GM12878 (cell line): ENCODE data around the gene AP2B1. TPM values are rescaled to one million over a fixed set of nuclear protein-coding genes. Genes with fewer than 3 reads are reported as not detected.

Experiments used
- ATAC-seq: fragments of 200-7000 bp; cut with Tn5 transposase; 3 replicates; pipeline ENCODE4 v1.9.1; 2020; ENCODE audit warnings: mild to moderate bottlenecking, moderate library complexity
- BruUV-seq: library from RNA; stranded (reverse); fragments of 400-500 nt; replicated peaks from 2 replicates; lab custom pipeline; 2021; lab: Mats Ljungman, UMichigan
- CTCF ChIA-PET: fragments of 300-600 bp; sonication (Branson Sonifier 250); formaldehyde crosslinking; extraction: SDS; loops from one replicate; lab custom pipeline; 2021; ENCODE audit warnings: inconsistent platforms; lab: Yijun Ruan, JAX
- POLR2A ChIA-PET: fragments of 350-600 bp; formaldehyde crosslinking; extraction: SDS; loops from one replicate; lab custom pipeline; 2021; ENCODE audit warnings: inconsistent platforms; lab: Charles Lee
- RAD21 ChIA-PET: fragments of 300-600 bp; sonication (Branson Sonifier 250); formaldehyde crosslinking; loops from one replicate; lab custom pipeline; 2023; ENCODE audit warnings: antibody characterized with exemption; ENCODE audit not compliant: unreplicated experiment; lab: Charles Lee
- SMC1A ChIA-PET: fragments of 300-600 bp; sonication (Branson Sonifier 250); formaldehyde crosslinking; loops from one replicate; lab custom pipeline; 2023; ENCODE audit not compliant: unreplicated experiment, uncharacterized antibody; lab: Charles Lee
- DNase-seq: peaks from one replicate; pipeline ENCODE4 v3.0.0-alpha.2; 2011; ENCODE audit warnings: low read depth, low spot score
- FAIRE-seq: peaks from 3 replicates; lab custom pipeline; 2011; peaks lifted over from hg19 to GRCh38; lab: Jason Lieb, UNC
- H2AFZ ChIP-seq: 2 replicates; pipeline ENCODE4 v1.6.0; 2011; ENCODE audit warnings: low read depth, low read length, control low read depth; ENCODE audit not compliant: control insufficient read depth
- H3K27ac ChIP-seq: 2 replicates; pipeline ENCODE4 v1.5.1; 2011; ENCODE audit warnings: control low read depth; ENCODE audit not compliant: control insufficient read depth, insufficient read depth
- H3K27me3 ChIP-seq, 2 experiments: replicated peaks in 1 of 2; 2 replicates each; pipeline versions ENCODE4 v1.6.0 to v1.6.1; 2011; ENCODE audit warnings: low read length in 1 of 2; ENCODE audit not compliant: control insufficient read depth in 2 of 2, insufficient read depth in 2 of 2
- H3K36me3 ChIP-seq, 2 experiments: 2 replicates each; pipeline ENCODE4 v1.5.1; 2011; ENCODE audit warnings: low read length in 1 of 2; ENCODE audit not compliant: control insufficient read depth in 2 of 2, insufficient read depth in 2 of 2
- H3K4me1 ChIP-seq: 2 replicates; pipeline ENCODE4 v1.6.1; 2011; ENCODE audit warnings: mild to moderate bottlenecking, low read length, moderate library complexity, mixed read lengths; ENCODE audit not compliant: control insufficient read depth, insufficient read depth
- H3K4me2 ChIP-seq: 2 replicates; pipeline ENCODE4 v1.6.0; 2011; ENCODE audit warnings: control low read depth; ENCODE audit not compliant: control insufficient read depth, insufficient read depth
- H3K4me3 ChIP-seq: fragments of 200-600 bp; sonication (generic); 2 replicates; pipeline ENCODE4 v1.5.1; 2016
- H3K79me2 ChIP-seq: 2 replicates; pipeline ENCODE4 v1.6.0; 2011; ENCODE audit warnings: low read length; ENCODE audit not compliant: control insufficient read depth, insufficient read depth
- H3K9ac ChIP-seq: 2 replicates; pipeline ENCODE4 v1.8.0; 2011; ENCODE audit warnings: low read length, control low read depth, mixed read lengths; ENCODE audit not compliant: control insufficient read depth, insufficient read depth
- H3K9me3 ChIP-seq: replicated peaks from 3 replicates; pipeline ENCODE4 v1.5.1; 2011; ENCODE audit warnings: mild to moderate bottlenecking, low read length; ENCODE audit not compliant: control insufficient read depth, insufficient read depth
- H4K20me1 ChIP-seq: 2 replicates; pipeline ENCODE4 v1.6.0; 2011; ENCODE audit not compliant: control insufficient read depth, insufficient read depth
- ATF3 ChIP-seq: IDR thresholded peaks from 2 replicates; pipeline ENCODE4 v1.6.1; 2011; ENCODE audit warnings: low read depth, mild to moderate bottlenecking, low read length, moderate library complexity, borderline replicate concordance; ENCODE audit errors: extremely low read depth
- BHLHE40 ChIP-seq, 2 experiments: fragments of 450-650 bp in 1 of 2; IDR thresholded peaks; 2 replicates each; pipeline ENCODE4 v1.6.1; 2011 to 2017; ENCODE audit warnings: low read depth in 2 of 2, borderline replicate concordance in 1 of 2, improper control_type of control experiment in 1 of 2, low read length in 1 of 2, mild to moderate bottlenecking in 1 of 2
- BMI1 ChIP-seq: fragments of 450-650 bp; IDR thresholded peaks from 2 replicates; pipeline ENCODE4 v1.6.1; 2016; ENCODE audit warnings: mild to moderate bottlenecking, moderate library complexity, borderline replicate concordance
- CBX3 ChIP-seq: fragments of 200-600 bp; sonication (generic); IDR thresholded peaks from 2 replicates; pipeline ENCODE4 v1.6.1; 2016; ENCODE audit warnings: low read depth, borderline replicate concordance
- CTCF ChIP-seq, 3 experiments: IDR thresholded peaks in 2 of 3; conservative IDR thresholded peaks in 1 of 3; 2 replicates each; pipeline ENCODE4 v1.5.1; 2011; ENCODE audit warnings: low read depth in 3 of 3, low read length in 3 of 3, mild to moderate bottlenecking in 3 of 3, control low read depth in 2 of 3, moderate library complexity in 2 of 3, inconsistent platforms in 1 of 3, mixed read lengths in 1 of 3; ENCODE audit not compliant: control insufficient read depth in 2 of 3, insufficient read depth in 1 of 3; ENCODE audit errors: extremely low read depth in 1 of 3
- E4F1 ChIP-seq: fragments of 450-650 bp; IDR thresholded peaks from 2 replicates; pipeline ENCODE4 v1.6.1; 2018; ENCODE audit warnings: borderline replicate concordance, mild to moderate bottlenecking; ENCODE audit not compliant: partially characterized antibody
- KDM1A ChIP-seq: fragments of 200-600 bp; sonication (generic); IDR thresholded peaks from 2 replicates; pipeline ENCODE4 v1.6.1; 2016; ENCODE audit warnings: borderline replicate concordance
- MTA3 ChIP-seq: IDR thresholded peaks from 2 replicates; pipeline ENCODE4 v1.6.1; 2012; ENCODE audit warnings: low read length, inconsistent platforms, borderline replicate concordance
- POLR2A ChIP-seq: IDR thresholded peaks from 2 replicates; pipeline ENCODE4 v1.6.1; 2011; ENCODE audit warnings: low read depth, mild to moderate bottlenecking, low read length
- RAD51 ChIP-seq: fragments of 450-650 bp; IDR thresholded peaks from 2 replicates; pipeline ENCODE4 v1.6.1; 2016; ENCODE audit warnings: moderate library complexity, mild to moderate bottlenecking, inconsistent platforms
- RELA ChIP-seq: fragments of 450-650 bp; IDR thresholded peaks from 2 replicates; pipeline ENCODE4 v1.8.0; 2014; ENCODE audit warnings: borderline replicate concordance; ENCODE audit not compliant: partially characterized antibody
- SREBF1 ChIP-seq: IDR thresholded peaks from 2 replicates; pipeline ENCODE4 v1.6.1; 2012; ENCODE audit warnings: mild to moderate bottlenecking, low read length
- STAT3 ChIP-seq: IDR thresholded peaks from 2 replicates; pipeline ENCODE4 v1.6.1; 2011; ENCODE audit warnings: low read depth, low read length, improper control_type of control experiment
- ZNF207 ChIP-seq: fragments of 450-650 bp; IDR thresholded peaks from 2 replicates; pipeline ENCODE4 v1.6.1; 2014; ENCODE audit warnings: antibody characterized with exemption, mild to moderate bottlenecking, borderline replicate concordance
- ZNF217 ChIP-seq: fragments of 450-650 bp; IDR thresholded peaks from 2 replicates; pipeline ENCODE4 v1.6.1; 2017; ENCODE audit warnings: antibody characterized with exemption, mild to moderate bottlenecking
- ZNF592 ChIP-seq: fragments of 450-650 bp; IDR thresholded peaks from 2 replicates; pipeline ENCODE4 v1.6.1; 2017; ENCODE audit warnings: mild to moderate bottlenecking, moderate library complexity
- WGBS: methylation state at CpG from one replicate; pipeline ENCODE4 v1.1.6; 2016; ENCODE audit warnings: low lambda C conversion rate; ENCODE audit not compliant: insufficient replicate concordance, insufficient coverage; ENCODE audit errors: missing lambda C conversion rate; 5-methylcytosine and 5-hydroxymethylcytosine counted together
- in situ Hi-C: fragments of 300-500 bp; cut with MboI; formaldehyde crosslinking; loops from 9 replicates; pipeline ENCODE4 v1.14.3; 2018; ENCODE audit warnings: mixed read lengths
- intact Hi-C: fragments of 100-400 bp; cut with micrococcal nuclease; formaldehyde crosslinking; loops from one replicate; pipeline ENCODE4 v1.14.2; 2022; ENCODE audit not compliant: unreplicated experiment
- polyA plus RNA-seq, 11 experiments: library from polyadenylated mRNA; depleted of rRNA in 4 of 11; unstranded in 6 of 11; stranded (reverse) in 5 of 11; fragments of >200 nt; fragmentation: Nextera tagmentation in 4 of 11; fragmentation: Illumina TruSeq in 1 of 11; extraction: Ambion mirVana in 4 of 11; extraction: Trizol in 1 of 11; gene quantifications; 1 replicate in 1 of 11; 2 replicates in 10 of 11; pipeline versions ENCODE4 v1.2.1 to v1.2.3, GENCODE V29; 2011 to 2016; ENCODE audit warnings: inconsistent platforms in 2 of 11, missing spikeins in 2 of 11, low read depth in 1 of 11
- total RNA-seq, 4 experiments: library from RNA; depleted of rRNA in 3 of 4; stranded (reverse); fragments of >200 nt in 3 of 4; fragmentation: Illumina TruSeq in 1 of 4; extraction: Trizol in 1 of 4; gene quantifications; 2 replicates each; pipeline versions ENCODE4 v1.2.1 to v1.2.3, GENCODE V29; 2013 to 2021

AP2B1 gene
- total and polyA plus RNA-seq, 10 of the 15 experiments (the other 5 are each of a cell fraction or from before 2014, with no cell fraction given) = 18.6 to 112 (median 53.9) TPM

- SMC1A ChIA-PET = no interaction called here
- 100% methylated on average over 1 of the region's 1 CpG for WGBS
- no peak for TF ChIP-seq ZNF207
- no peak for TF ChIP-seq CBX3
- no peak for TF ChIP-seq STAT3
- TF ChIP-seq MTA3 = no peak
- TF ChIP-seq RAD51 = no peak
- TF ChIP-seq POLR2A = no peak
- no peak for TF ChIP-seq ATF3
- no peak for TF ChIP-seq E4F1
- TF ChIP-seq RELA = no peak
- TF ChIP-seq SREBF1 = no peak
- TF ChIP-seq KDM1A = no peak
- no peak for TF ChIP-seq ZNF592
- TF ChIP-seq CTCF (IDR thresholded peaks at IDR 0.05 in 2 of 3, conservative IDR thresholded peaks at IDR 0.05 in 1 of 3; ENCODE audit: control insufficient read depth in 2 of 3, extremely low read depth in 1 of 3, insufficient read depth in 1 of 3, low read depth in 3 of 3, low read length in 3 of 3) = no peak
- TF ChIP-seq BHLHE40 (IDR thresholded peaks at IDR 0.05; ENCODE audit: borderline replicate concordance in 1 of 2, low read depth in 2 of 2, low read length in 1 of 2) = no peak
- no peak for TF ChIP-seq ZNF217
- no peak for TF ChIP-seq BMI1
Observed at GRCh38 chr17:35630530-35631148, 43.5 kb downstream of the AP2B1 start.

More at GRCh38 chr17:35630530-35631148, 43.5 kb downstream of the AP2B1 start:
- POLR2A ChIA-PET = no interaction called here
- no peak overlapping the region for H2AFZ ChIP-seq
- H4K20me1 ChIP-seq = no peaks in the 10 kb centered on the region
- no TSS peak for BruUV-seq
- H3K79me2 ChIP-seq = no peaks in the 10 kb centered on the region
- no peak for DNase-seq
- no peak overlapping the region for H3K27ac ChIP-seq
- no peak overlapping the region for H3K4me2 ChIP-seq
- ATAC-seq = no peak
- H3K36me3 ChIP-seq = peaks cover 2 to 14% of the 10 kb centered on the region in 2 experiments; a peak in 3 of 4 replicates
- H3K4me1 ChIP-seq = no peaks in the 10 kb centered on the region
- CTCF ChIA-PET = interaction anchor here (1.7 kb wide), 1 partner anchor 17 kb away, joined by 7 read pairs; no protein-coding TSS in a partner anchor
- no peak overlapping the region for H3K4me3 ChIP-seq
- H3K27me3 ChIP-seq = no peaks in the 10 kb centered on the region
- H3K9me3 ChIP-seq = no peaks in the 10 kb centered on the region
- FAIRE-seq = no peak
- no peak overlapping the region for H3K9ac ChIP-seq
- RAD21 ChIA-PET = no interaction called here
- intact Hi-C loops (no loop called here), in situ Hi-C loops (no loop called here)
